Fibroblast of pulmonary artery (primary cell): ENCODE data around the gene RGS6.

Experiments used
- DNase-seq: peaks from one replicate; pipeline ENCODE4 v3.0.0-alpha.2; 2010; ENCODE audit warnings: low read depth
- H3K4me3 ChIP-seq: replicated peaks from 2 replicates; pipeline ENCODE4 v1.5.1; 2011; ENCODE audit warnings: low read depth, mild to moderate bottlenecking, control low read depth, low read length, moderate library complexity
- CTCF ChIP-seq: IDR thresholded peaks from 2 replicates; pipeline ENCODE4 v1.5.1; 2011; ENCODE audit warnings: mild to moderate bottlenecking, control low read depth, low read length, inconsistent platforms; ENCODE audit errors: missing control alignments

The RGS6 gene

GRCh38 chr14:72583316-72584272 is 651.4 kb downstream of the RGS6 start:
- no peak for DNase-seq
- H3K4me3 ChIP-seq = no peak overlapping the region
- TF ChIP-seq CTCF = no peak

GRCh38 chr14:72588521-72588920 is 656.3 kb downstream of the RGS6 start:
- no peak overlapping the region for H3K4me3 ChIP-seq
- TF ChIP-seq CTCF = no peak

GRCh38 chr14:72589652-72590051 is 657.4 kb downstream of the RGS6 start:
- no peak overlapping the region for H3K4me3 ChIP-seq
- DNase-seq = no peak
- TF ChIP-seq CTCF = no peak

More at GRCh38 chr14:72588521-72588920, 656.3 kb downstream of the RGS6 start:
- no peak for DNase-seq

- DNase-seq = no peak
- TF ChIP-seq CTCF = no peak
- no peak overlapping the region for H3K4me3 ChIP-seq
These were observed 658.3 kb downstream of the RGS6 start for GRCh38 chr14:72590577-72590976.

GRCh38 chr14:72591391-72591790 is 659.2 kb downstream of the RGS6 start:
- no peak for TF ChIP-seq CTCF
- H3K4me3 ChIP-seq = no peak overlapping the region
- DNase-seq = no peak

GRCh38 chr14:72594099-72594901 is 662.1 kb downstream of the RGS6 start:
- no peak overlapping the region for H3K4me3 ChIP-seq
- DNase-seq = no peak
- no peak for TF ChIP-seq CTCF
